RWPE2 (cell line): ENCODE measurements around the gene PPP2R5C.

Experiments
- ATAC-seq: fragments of 200-7000 bp; cut with Tn5 transposase; 3 replicates; pipeline ENCODE4 v1.9.1; 2021; ENCODE audit warnings: low read depth
- DNase-seq: peaks from one replicate; pipeline ENCODE4 v3.0.0-alpha.2; 2020; ENCODE audit warnings: low spot score
- H3K27ac ChIP-seq: fragments of 450-650 bp; 2 replicates; pipeline ENCODE4 v1.5.1; 2017; ENCODE audit warnings: mild to moderate bottlenecking; ENCODE audit not compliant: poor library complexity, severe bottlenecking
- H3K27me3 ChIP-seq: fragments of 250-450 bp; sonication (Bioruptor Pico); 2 replicates; pipeline ENCODE4 v1.5.1; 2021; ENCODE audit warnings: mild to moderate bottlenecking, moderate library complexity; ENCODE audit not compliant: insufficient read depth, poor library complexity, severe bottlenecking
- H3K36me3 ChIP-seq: fragments of 250-450 bp; sonication (Bioruptor Pico); 2 replicates; pipeline ENCODE4 v1.5.1; 2020; ENCODE audit warnings: low read depth, mild to moderate bottlenecking, moderate library complexity
- H3K4me1 ChIP-seq: fragments of 250-450 bp; sonication (Bioruptor Pico); 2 replicates; pipeline ENCODE4 v1.5.1; 2021; ENCODE audit warnings: mild to moderate bottlenecking, moderate library complexity; ENCODE audit not compliant: insufficient read depth, poor library complexity, severe bottlenecking
- H3K4me3 ChIP-seq: fragments of 250-450 bp; sonication (Bioruptor Pico); 2 replicates; pipeline ENCODE4 v1.5.1; 2021; ENCODE audit warnings: mild to moderate bottlenecking, moderate library complexity; ENCODE audit not compliant: severe bottlenecking
- H3K9me3 ChIP-seq: fragments of 250-450 bp; sonication (Bioruptor Pico); 2 replicates; pipeline ENCODE4 v1.5.1; 2021; ENCODE audit warnings: mild to moderate bottlenecking, moderate library complexity; ENCODE audit not compliant: severe bottlenecking
- TF ChIP-seq, protein P1 (sequence below): fragments of 450-650 bp; IDR thresholded peaks from one replicate; pipeline ENCODE4 v1.5.1; 2017; ENCODE audit warnings: mild to moderate bottlenecking, moderate library complexity; ENCODE audit not compliant: poor library complexity, severe bottlenecking

PPP2R5C gene

DNA sequence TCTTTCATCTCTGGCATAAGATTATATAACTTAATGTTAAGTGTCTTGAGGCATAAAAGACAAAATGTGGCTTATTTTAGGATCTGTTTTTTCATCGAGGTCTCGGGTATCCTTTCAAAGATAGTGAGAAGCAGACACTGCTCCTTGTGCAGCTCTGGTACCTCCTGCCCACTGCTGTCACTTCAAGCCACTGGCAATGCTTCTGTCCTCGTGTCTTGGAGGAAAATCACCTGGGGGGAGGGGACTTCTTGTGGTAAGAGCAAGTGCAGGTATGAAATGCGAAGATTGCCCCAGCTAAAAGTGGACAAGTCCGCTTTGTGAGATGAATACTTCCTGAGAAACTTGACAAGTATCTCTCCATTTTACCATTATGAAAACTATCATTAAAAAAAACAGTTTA lies 165.1 kb downstream of the PPP2R5C start:
- no peaks in the 10 kb centered on the region for H3K4me1 ChIP-seq
- no peaks in the 10 kb centered on the region for H3K27me3 ChIP-seq
- no peak overlapping the region for H3K27ac ChIP-seq
- H3K9me3 ChIP-seq, result no peaks in the 10 kb centered on the region
- H3K36me3 ChIP-seq, result peaks cover 9% of the 10 kb centered on the region; the same call in 1 of the 2 replicates
- H3K4me3 ChIP-seq, result no peak overlapping the region
- ATAC-seq (no peak), DNase-seq (no peak)
- TF ChIP-seq, protein P1, sequence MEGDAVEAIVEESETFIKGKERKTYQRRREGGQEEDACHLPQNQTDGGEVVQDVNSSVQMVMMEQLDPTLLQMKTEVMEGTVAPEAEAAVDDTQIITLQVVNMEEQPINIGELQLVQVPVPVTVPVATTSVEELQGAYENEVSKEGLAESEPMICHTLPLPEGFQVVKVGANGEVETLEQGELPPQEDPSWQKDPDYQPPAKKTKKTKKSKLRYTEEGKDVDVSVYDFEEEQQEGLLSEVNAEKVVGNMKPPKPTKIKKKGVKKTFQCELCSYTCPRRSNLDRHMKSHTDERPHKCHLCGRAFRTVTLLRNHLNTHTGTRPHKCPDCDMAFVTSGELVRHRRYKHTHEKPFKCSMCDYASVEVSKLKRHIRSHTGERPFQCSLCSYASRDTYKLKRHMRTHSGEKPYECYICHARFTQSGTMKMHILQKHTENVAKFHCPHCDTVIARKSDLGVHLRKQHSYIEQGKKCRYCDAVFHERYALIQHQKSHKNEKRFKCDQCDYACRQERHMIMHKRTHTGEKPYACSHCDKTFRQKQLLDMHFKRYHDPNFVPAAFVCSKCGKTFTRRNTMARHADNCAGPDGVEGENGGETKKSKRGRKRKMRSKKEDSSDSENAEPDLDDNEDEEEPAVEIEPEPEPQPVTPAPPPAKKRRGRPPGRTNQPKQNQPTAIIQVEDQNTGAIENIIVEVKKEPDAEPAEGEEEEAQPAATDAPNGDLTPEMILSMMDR, result no peak

- no peak for DNase-seq
- no peak overlapping the region for H3K27ac ChIP-seq
- peak; percentile 48; the same call in 2 of the 3 replicates for ATAC-seq
- no peak overlapping the region for H3K4me3 ChIP-seq
- no peaks in the 10 kb centered on the region for H3K27me3 ChIP-seq
- H3K9me3 ChIP-seq, result no peaks in the 10 kb centered on the region
- no peaks in the 10 kb centered on the region for H3K4me1 ChIP-seq
- peaks cover 3% of the 10 kb centered on the region; the same call in 1 of the 2 replicates for H3K36me3 ChIP-seq
- TF ChIP-seq, protein P1, result no peak
Observed at GRCh38 chr14:101927859-101928258, 166.3 kb downstream of the PPP2R5C start.

DNA sequence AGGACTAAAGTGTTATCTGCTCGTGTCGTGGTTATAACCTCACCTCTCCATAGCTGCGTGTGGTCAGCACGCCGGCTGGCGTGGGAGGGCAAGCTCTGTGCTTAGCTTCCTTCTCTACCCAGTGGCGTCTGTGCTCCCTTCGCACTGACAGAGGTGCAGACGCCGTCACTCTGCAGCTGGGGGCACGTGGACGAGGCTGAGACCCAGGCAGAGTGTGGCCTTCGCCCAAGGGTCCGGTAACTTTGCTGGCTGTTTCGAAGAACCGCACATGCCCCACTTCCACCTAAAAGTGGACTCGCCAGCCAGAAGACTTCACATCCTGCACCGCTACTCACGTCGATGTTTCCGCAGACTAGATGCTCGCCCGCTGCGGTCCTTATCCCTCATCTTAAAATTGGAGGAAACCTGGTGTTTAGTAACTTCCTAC lies 166.9 kb downstream of the PPP2R5C start:
- Histone ChIP-seq H3K27me3 (no peaks in the 10 kb centered on the region), H3K4me3 (no peak overlapping the region), H3K27ac (no peak overlapping the region), H3K9me3 (no peaks in the 10 kb centered on the region), H3K36me3 (peaks cover 3% of the 10 kb centered on the region; the same call in 1 of the 2 replicates), H3K4me1 (no peaks in the 10 kb centered on the region)
- DNase-seq (no peak), ATAC-seq (no peak)
- TF ChIP-seq, protein P1, result no peak

DNA sequence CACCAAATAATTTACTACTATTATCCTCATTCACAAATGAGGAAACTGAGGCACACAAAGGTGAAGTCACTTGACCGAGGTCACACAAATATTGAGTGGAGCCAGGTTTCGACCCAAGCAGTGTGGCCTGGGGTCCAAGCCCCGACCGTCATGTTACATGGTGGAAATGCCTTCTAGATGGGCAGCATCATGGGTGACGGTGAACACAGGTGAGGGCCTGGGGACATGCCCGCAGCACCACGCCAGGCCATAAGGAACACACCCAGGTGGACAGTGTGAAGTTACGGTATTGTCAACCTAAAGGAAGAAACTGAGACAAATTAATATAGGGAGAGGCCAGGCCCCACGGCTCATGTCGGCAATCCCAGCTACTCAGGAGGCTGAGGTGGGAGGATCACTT lies 167.6 kb downstream of the PPP2R5C start:
- H3K27ac ChIP-seq, result no peak overlapping the region
- ATAC-seq (no peak), DNase-seq (no peak)
- H3K36me3 ChIP-seq, result 0 out of 2 replicates have a peak, but pooled peaks cover 3% of the 10 kb centered on the region
- H3K27me3 ChIP-seq, result no peaks in the 10 kb centered on the region
- no peaks in the 10 kb centered on the region for H3K9me3 ChIP-seq
- no peaks in the 10 kb centered on the region for H3K4me1 ChIP-seq
- H3K4me3 ChIP-seq, result no peak overlapping the region
- TF ChIP-seq, protein P1, result no peak

- DNase-seq, result no peak
- Histone ChIP-seq H3K4me1 (no peaks in the 10 kb centered on the region), H3K36me3 (0 out of 2 replicates have a peak, but pooled peaks cover 3% of the 10 kb centered on the region), H3K27me3 (no peaks in the 10 kb centered on the region), H3K9me3 (no peaks in the 10 kb centered on the region), H3K27ac (no peak overlapping the region), H3K4me3 (no peak overlapping the region)
- TF ChIP-seq, protein P1, result no peak
- ATAC-seq, result peak; percentile 17; the same call in 1 of the 3 replicates
Observed at GRCh38 chr14:101929946-101930345, 168.4 kb downstream of the PPP2R5C start.
